MM.1S (cell line): Measurements from ENCODE around the gene ARHGAP8.

ENCODE experiments used
- EZH2 ChIP-seq: fragments of 300-600 bp; sonication (generic); optimal IDR thresholded peaks from 2 replicates; pipeline ENCODE3; 2017; ENCODE audit warnings: low read depth, mild to moderate bottlenecking, antibody characterized with exemption, low read length, mixed read lengths
- TF ChIP-seq, protein P1 (sequence below): fragments of 300-600 bp; sonication (generic); IDR thresholded peaks from 2 replicates; pipeline ENCODE4 v1.5.1; 2016; ENCODE audit warnings: antibody characterized with exemption, low read length, mixed read lengths

DNA sequence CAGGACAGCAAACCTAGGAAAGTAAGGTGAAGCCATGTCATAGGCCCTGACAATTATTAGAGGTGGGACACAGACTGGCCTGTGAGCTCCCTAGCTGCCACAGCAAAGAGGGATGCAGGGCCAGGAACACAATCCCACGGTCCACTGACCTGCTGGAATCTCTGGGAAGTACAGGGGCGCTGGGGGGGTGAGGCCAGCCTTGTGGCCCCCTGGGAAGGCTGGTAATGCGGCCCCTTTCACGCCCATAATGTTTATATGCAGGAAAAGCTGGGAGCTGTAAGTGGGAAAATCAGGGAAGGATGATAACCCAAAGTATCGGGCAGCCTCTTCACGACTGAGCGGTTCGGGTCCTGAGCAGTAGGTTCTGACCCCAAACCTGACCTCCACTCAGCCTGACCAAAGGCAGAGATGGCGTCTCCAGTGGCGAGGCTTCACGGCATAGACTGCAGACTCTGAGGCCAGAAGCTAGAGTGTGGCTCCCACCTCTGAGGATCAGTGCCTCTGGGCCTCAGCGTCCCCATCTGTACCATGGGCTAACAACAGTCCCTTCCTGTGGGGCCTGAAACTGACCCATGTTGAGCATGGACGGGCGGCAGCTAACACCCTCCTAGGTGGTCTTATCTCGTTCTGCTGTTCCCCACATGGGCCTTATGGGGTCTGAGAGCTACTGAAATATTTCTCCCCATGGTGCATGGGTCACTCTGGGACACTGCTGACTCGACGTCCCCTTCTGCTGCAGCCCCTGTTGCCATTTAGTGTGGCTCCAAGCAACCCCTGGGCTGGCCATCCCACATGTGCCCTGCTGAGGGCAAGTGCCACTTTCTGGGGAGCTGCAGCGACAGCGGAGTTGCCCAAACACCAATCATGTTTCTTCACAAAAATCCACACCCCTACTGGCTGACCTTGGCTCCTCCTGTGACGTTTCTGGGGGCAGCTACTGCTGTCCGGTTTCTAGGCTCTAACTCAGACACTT lies 155.7 kb downstream of the ARHGAP8 start:
- TF ChIP-seq, protein P1, sequence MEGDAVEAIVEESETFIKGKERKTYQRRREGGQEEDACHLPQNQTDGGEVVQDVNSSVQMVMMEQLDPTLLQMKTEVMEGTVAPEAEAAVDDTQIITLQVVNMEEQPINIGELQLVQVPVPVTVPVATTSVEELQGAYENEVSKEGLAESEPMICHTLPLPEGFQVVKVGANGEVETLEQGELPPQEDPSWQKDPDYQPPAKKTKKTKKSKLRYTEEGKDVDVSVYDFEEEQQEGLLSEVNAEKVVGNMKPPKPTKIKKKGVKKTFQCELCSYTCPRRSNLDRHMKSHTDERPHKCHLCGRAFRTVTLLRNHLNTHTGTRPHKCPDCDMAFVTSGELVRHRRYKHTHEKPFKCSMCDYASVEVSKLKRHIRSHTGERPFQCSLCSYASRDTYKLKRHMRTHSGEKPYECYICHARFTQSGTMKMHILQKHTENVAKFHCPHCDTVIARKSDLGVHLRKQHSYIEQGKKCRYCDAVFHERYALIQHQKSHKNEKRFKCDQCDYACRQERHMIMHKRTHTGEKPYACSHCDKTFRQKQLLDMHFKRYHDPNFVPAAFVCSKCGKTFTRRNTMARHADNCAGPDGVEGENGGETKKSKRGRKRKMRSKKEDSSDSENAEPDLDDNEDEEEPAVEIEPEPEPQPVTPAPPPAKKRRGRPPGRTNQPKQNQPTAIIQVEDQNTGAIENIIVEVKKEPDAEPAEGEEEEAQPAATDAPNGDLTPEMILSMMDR = no peak
- TF ChIP-seq EZH2 = no peak
